GM12878 (cell line): ENCODE data around the gene NFE2L1. TPM values are rescaled to one million over a fixed set of nuclear protein-coding genes. Genes with fewer than 3 reads are reported as not detected.

Experiments
- ATAC-seq: fragments of 200-7000 bp; cut with Tn5 transposase; 3 replicates; pipeline ENCODE4 v1.9.1; 2020; ENCODE audit warnings: mild to moderate bottlenecking, moderate library complexity
- BruUV-seq: library from RNA; stranded (reverse); fragments of 400-500 nt; replicated peaks from 2 replicates; lab custom pipeline; 2021; lab: Mats Ljungman, UMichigan
- CTCF ChIA-PET: fragments of 300-600 bp; sonication (Branson Sonifier 250); formaldehyde crosslinking; extraction: SDS; loops from one replicate; lab custom pipeline; 2021; ENCODE audit warnings: inconsistent platforms; lab: Yijun Ruan, JAX
- POLR2A ChIA-PET: fragments of 350-600 bp; formaldehyde crosslinking; extraction: SDS; loops from one replicate; lab custom pipeline; 2021; ENCODE audit warnings: inconsistent platforms; lab: Charles Lee
- RAD21 ChIA-PET: fragments of 300-600 bp; sonication (Branson Sonifier 250); formaldehyde crosslinking; loops from one replicate; lab custom pipeline; 2023; ENCODE audit warnings: antibody characterized with exemption; ENCODE audit not compliant: unreplicated experiment; lab: Charles Lee
- SMC1A ChIA-PET: fragments of 300-600 bp; sonication (Branson Sonifier 250); formaldehyde crosslinking; loops from one replicate; lab custom pipeline; 2023; ENCODE audit not compliant: unreplicated experiment, uncharacterized antibody; lab: Charles Lee
- DNase-seq: peaks from one replicate; pipeline ENCODE4 v3.0.0-alpha.2; 2011; ENCODE audit warnings: low read depth, low spot score
- FAIRE-seq: peaks from 3 replicates; lab custom pipeline; 2011; peaks lifted over from hg19 to GRCh38; lab: Jason Lieb, UNC
- H2AFZ ChIP-seq: 2 replicates; pipeline ENCODE4 v1.6.0; 2011; ENCODE audit warnings: low read depth, low read length, control low read depth; ENCODE audit not compliant: control insufficient read depth
- H3K27ac ChIP-seq: 2 replicates; pipeline ENCODE4 v1.5.1; 2011; ENCODE audit warnings: control low read depth; ENCODE audit not compliant: control insufficient read depth, insufficient read depth
- H3K27me3 ChIP-seq, 2 experiments: replicated peaks in 1 of 2; 2 replicates each; pipeline versions ENCODE4 v1.6.0 to v1.6.1; 2011; ENCODE audit warnings: low read length in 1 of 2; ENCODE audit not compliant: control insufficient read depth in 2 of 2, insufficient read depth in 2 of 2
- H3K36me3 ChIP-seq, 2 experiments: 2 replicates each; pipeline ENCODE4 v1.5.1; 2011; ENCODE audit warnings: low read length in 1 of 2; ENCODE audit not compliant: control insufficient read depth in 2 of 2, insufficient read depth in 2 of 2
- H3K4me1 ChIP-seq: 2 replicates; pipeline ENCODE4 v1.6.1; 2011; ENCODE audit warnings: mild to moderate bottlenecking, low read length, moderate library complexity, mixed read lengths; ENCODE audit not compliant: control insufficient read depth, insufficient read depth
- H3K4me2 ChIP-seq: 2 replicates; pipeline ENCODE4 v1.6.0; 2011; ENCODE audit warnings: control low read depth; ENCODE audit not compliant: control insufficient read depth, insufficient read depth
- H3K4me3 ChIP-seq: fragments of 200-600 bp; sonication (generic); 2 replicates; pipeline ENCODE4 v1.5.1; 2016
- H3K79me2 ChIP-seq: 2 replicates; pipeline ENCODE4 v1.6.0; 2011; ENCODE audit warnings: low read length; ENCODE audit not compliant: control insufficient read depth, insufficient read depth
- H3K9ac ChIP-seq: 2 replicates; pipeline ENCODE4 v1.8.0; 2011; ENCODE audit warnings: low read length, control low read depth, mixed read lengths; ENCODE audit not compliant: control insufficient read depth, insufficient read depth
- H3K9me3 ChIP-seq: replicated peaks from 3 replicates; pipeline ENCODE4 v1.5.1; 2011; ENCODE audit warnings: mild to moderate bottlenecking, low read length; ENCODE audit not compliant: control insufficient read depth, insufficient read depth
- H4K20me1 ChIP-seq: 2 replicates; pipeline ENCODE4 v1.6.0; 2011; ENCODE audit not compliant: control insufficient read depth, insufficient read depth
- BACH1 ChIP-seq: fragments of 450-650 bp; IDR thresholded peaks from 2 replicates; pipeline ENCODE4 v1.6.1; 2017; ENCODE audit warnings: mild to moderate bottlenecking, borderline replicate concordance
- CHD2 ChIP-seq: IDR thresholded peaks from 2 replicates; pipeline ENCODE4 v1.6.1; 2011; ENCODE audit warnings: low read depth, low read length, improper control_type of control experiment, borderline replicate concordance
- CREB1 ChIP-seq: IDR thresholded peaks from 2 replicates; pipeline ENCODE4 v1.6.1; 2012; ENCODE audit warnings: low read depth, mild to moderate bottlenecking, inconsistent platforms
- E4F1 ChIP-seq: fragments of 450-650 bp; IDR thresholded peaks from 2 replicates; pipeline ENCODE4 v1.6.1; 2018; ENCODE audit warnings: borderline replicate concordance, mild to moderate bottlenecking; ENCODE audit not compliant: partially characterized antibody
- GABPA ChIP-seq: IDR thresholded peaks from 2 replicates; pipeline ENCODE4 v1.6.1; 2014; ENCODE audit warnings: antibody characterized with exemption, low read depth, mild to moderate bottlenecking, inconsistent platforms
- IKZF2 ChIP-seq, 2 experiments: fragments of 450-650 bp; IDR thresholded peaks; 2 replicates each; pipeline ENCODE4 v1.6.1; 2017; ENCODE audit warnings: mild to moderate bottlenecking in 2 of 2, moderate library complexity in 2 of 2
- IRF5 ChIP-seq: fragments of 450-650 bp; IDR thresholded peaks from 2 replicates; pipeline ENCODE4 v1.6.1; 2017; ENCODE audit warnings: borderline replicate concordance
- KLF5 ChIP-seq: fragments of 450-650 bp; IDR thresholded peaks from 2 replicates; pipeline ENCODE4 v1.6.1; 2014; ENCODE audit warnings: mild to moderate bottlenecking; ENCODE audit not compliant: partially characterized antibody
- MLLT1 ChIP-seq: fragments of 450-650 bp; IDR thresholded peaks from 2 replicates; pipeline ENCODE4 v1.6.1; 2016; ENCODE audit warnings: mild to moderate bottlenecking
- MYC ChIP-seq: IDR thresholded peaks from 2 replicates; pipeline ENCODE4 v1.6.1; 2011; ENCODE audit warnings: mild to moderate bottlenecking, low read length, moderate library complexity, inconsistent platforms; ENCODE audit not compliant: insufficient read depth, insufficient replicate concordance, insufficient read length, severe bottlenecking
- RAD51 ChIP-seq: fragments of 450-650 bp; IDR thresholded peaks from 2 replicates; pipeline ENCODE4 v1.6.1; 2016; ENCODE audit warnings: moderate library complexity, mild to moderate bottlenecking, inconsistent platforms
- SMAD1 ChIP-seq: fragments of 450-650 bp; IDR thresholded peaks from 2 replicates; pipeline ENCODE4 v1.6.1; 2018; ENCODE audit warnings: mild to moderate bottlenecking, low read depth; ENCODE audit not compliant: partially characterized antibody
- SMARCA5 ChIP-seq: fragments of 450-650 bp; IDR thresholded peaks from 2 replicates; pipeline ENCODE4 v1.6.1; 2017; ENCODE audit warnings: mild to moderate bottlenecking
- SPI1 ChIP-seq: IDR thresholded peaks from 2 replicates; pipeline ENCODE4 v1.6.1; 2011; ENCODE audit warnings: low read depth, mild to moderate bottlenecking, low read length, moderate library complexity, borderline replicate concordance; ENCODE audit not compliant: insufficient read depth
- SREBF2 ChIP-seq: IDR thresholded peaks from 2 replicates; pipeline ENCODE4 v1.6.1; 2012; ENCODE audit warnings: mild to moderate bottlenecking, low read length
- TARDBP ChIP-seq: IDR thresholded peaks from 2 replicates; pipeline ENCODE4 v1.6.1; 2016; ENCODE audit warnings: borderline replicate concordance
- TCF3 ChIP-seq: IDR thresholded peaks from 2 replicates; pipeline ENCODE4 v1.6.1; 2012; ENCODE audit warnings: low read depth, mild to moderate bottlenecking, low read length, borderline replicate concordance; ENCODE audit not compliant: insufficient read depth
- WRNIP1 ChIP-seq: IDR thresholded peaks from 2 replicates; pipeline ENCODE4 v1.6.1; 2011; ENCODE audit warnings: low read depth, low read length, improper control_type of control experiment, borderline replicate concordance
- ZNF24 ChIP-seq: fragments of 450-650 bp; IDR thresholded peaks from 2 replicates; pipeline ENCODE4 v1.6.1; 2017; ENCODE audit warnings: antibody characterized with exemption, mild to moderate bottlenecking
- WGBS: methylation state at CpG from one replicate; pipeline ENCODE4 v1.1.6; 2016; ENCODE audit warnings: low lambda C conversion rate; ENCODE audit not compliant: insufficient replicate concordance, insufficient coverage; ENCODE audit errors: missing lambda C conversion rate; 5-methylcytosine and 5-hydroxymethylcytosine counted together
- in situ Hi-C: fragments of 300-500 bp; cut with MboI; formaldehyde crosslinking; loops from 9 replicates; pipeline ENCODE4 v1.14.3; 2018; ENCODE audit warnings: mixed read lengths
- intact Hi-C: fragments of 100-400 bp; cut with micrococcal nuclease; formaldehyde crosslinking; loops from one replicate; pipeline ENCODE4 v1.14.2; 2022; ENCODE audit not compliant: unreplicated experiment
- polyA plus RNA-seq, 11 experiments: library from polyadenylated mRNA; depleted of rRNA in 4 of 11; unstranded in 6 of 11; stranded (reverse) in 5 of 11; fragments of >200 nt; fragmentation: Nextera tagmentation in 4 of 11; fragmentation: Illumina TruSeq in 1 of 11; extraction: Ambion mirVana in 4 of 11; extraction: Trizol in 1 of 11; gene quantifications; 1 replicate in 1 of 11; 2 replicates in 10 of 11; pipeline versions ENCODE4 v1.2.1 to v1.2.3, GENCODE V29; 2011 to 2016; ENCODE audit warnings: inconsistent platforms in 2 of 11, missing spikeins in 2 of 11, low read depth in 1 of 11
- total RNA-seq, 4 experiments: library from RNA; depleted of rRNA in 3 of 4; stranded (reverse); fragments of >200 nt in 3 of 4; fragmentation: Illumina TruSeq in 1 of 4; extraction: Trizol in 1 of 4; gene quantifications; 2 replicates each; pipeline versions ENCODE4 v1.2.1 to v1.2.3, GENCODE V29; 2013 to 2021

The NFE2L1 gene
- total and polyA plus RNA-seq, 10 of the 15 experiments (the other 5 are each of a cell fraction or from before 2014, with no cell fraction given): 3.8 to 104 (median 26.4) TPM

- ChIA-PET RAD21 (interaction anchor here (0.8 to 3.0 kb wide), 7 partner anchors 8 to 580 kb away, joined by 3 to 19 read pairs (median 8); partner anchors contain the start of gene HOXB5), CTCF (interaction anchor here (1.1 to 14.1 kb wide), 8 partner anchors 8 to 171 kb away, joined by 3 to 454 read pairs (median 18); partner anchors contain the start of genes CDK5RAP3, PNPO, PRR15L and SCRN2), SMC1A (interaction anchor here (0.8 to 3.5 kb wide), 6 partner anchors 9 to 124 kb away, joined by 3 to 27 read pairs (median 12); no protein-coding TSS in a partner anchor), POLR2A (interaction anchor here (0.6 to 2.7 kb wide), 5 partner anchors 10 to 130 kb away, joined by 3 to 18 read pairs (median 6); partner anchors contain the start of gene CDK5RAP3)
- 37% methylated on average over 5 of the region's 5 CpGs for WGBS
- ATAC-seq (no peak), FAIRE-seq (no peak), DNase-seq (no peak)
- Histone ChIP-seq H3K79me2 (no peaks in the 10 kb centered on the region), H3K4me3 (no peak overlapping the region), H3K27ac (no peak overlapping the region), H3K27me3 (no peaks in the 10 kb centered on the region), H3K36me3 (no peaks in the 10 kb centered on the region), H4K20me1 (no peaks in the 10 kb centered on the region), H3K9ac (no peak overlapping the region), H3K9me3 (no peaks in the 10 kb centered on the region), H3K4me2 (peak overlapping the region; percentile 50), H3K4me1 (peaks cover 13% of the 10 kb centered on the region), H2AFZ (no peak overlapping the region)
- TF ChIP-seq E4F1 (no peak), MYC (no peak), CHD2 (no peak), RAD51 (no peak), BACH1 (no peak), SMAD1 (no peak), WRNIP1 (no peak), ZNF24 (no peak), TCF3 (no peak), TARDBP (no peak), SMARCA5 (no peak), GABPA (no peak), SPI1 (no peak), IKZF2 (IDR thresholded peaks at IDR 0.05) (no peak), IRF5 (no peak), CREB1 (no peak), SREBF2 (no peak), MLLT1 (no peak), KLF5 (no peak)
- in situ Hi-C loops (no loop called here), intact Hi-C loops (no loop called here)
- no TSS peak for BruUV-seq
These were observed 35.5 kb upstream of the NFE2L1 start for GRCh38 chr17:48012654-48013053.
